ENCODE data around the gene ATP6V0D1. TPM values are rescaled to one million over a fixed set of nuclear protein-coding genes. Genes with fewer than 3 reads are reported as not detected.
A peak's percentile ranks its signal among the peaks of the same experiment; 100 is the strongest.

Gene ATP6V0D1
- total and polyA plus RNA-seq, 9 donors = 32.5 to 113 (median 63.0) TPM

- WGBS, 3 donors = 53 to 70% (median 62%) methylated on average over 11 of the region's 11 CpGs
- H3K4me1 ChIP-seq (ENCODE audit: insufficient read depth) = peaks cover 5% of the 10 kb centered on the region
- H3K36me3 ChIP-seq = no peaks in the 10 kb centered on the region
- DNase-seq = no peak
- H3K4me3 ChIP-seq = no peak overlapping the region
- no peaks in the 10 kb centered on the region for H3K27me3 ChIP-seq
- no peak for TF ChIP-seq POLR2A (IDR thresholded peaks at IDR 0.05)
- no peak for TF ChIP-seq EP300 (IDR thresholded peaks at IDR 0.05)
- TF ChIP-seq, protein P1, sequence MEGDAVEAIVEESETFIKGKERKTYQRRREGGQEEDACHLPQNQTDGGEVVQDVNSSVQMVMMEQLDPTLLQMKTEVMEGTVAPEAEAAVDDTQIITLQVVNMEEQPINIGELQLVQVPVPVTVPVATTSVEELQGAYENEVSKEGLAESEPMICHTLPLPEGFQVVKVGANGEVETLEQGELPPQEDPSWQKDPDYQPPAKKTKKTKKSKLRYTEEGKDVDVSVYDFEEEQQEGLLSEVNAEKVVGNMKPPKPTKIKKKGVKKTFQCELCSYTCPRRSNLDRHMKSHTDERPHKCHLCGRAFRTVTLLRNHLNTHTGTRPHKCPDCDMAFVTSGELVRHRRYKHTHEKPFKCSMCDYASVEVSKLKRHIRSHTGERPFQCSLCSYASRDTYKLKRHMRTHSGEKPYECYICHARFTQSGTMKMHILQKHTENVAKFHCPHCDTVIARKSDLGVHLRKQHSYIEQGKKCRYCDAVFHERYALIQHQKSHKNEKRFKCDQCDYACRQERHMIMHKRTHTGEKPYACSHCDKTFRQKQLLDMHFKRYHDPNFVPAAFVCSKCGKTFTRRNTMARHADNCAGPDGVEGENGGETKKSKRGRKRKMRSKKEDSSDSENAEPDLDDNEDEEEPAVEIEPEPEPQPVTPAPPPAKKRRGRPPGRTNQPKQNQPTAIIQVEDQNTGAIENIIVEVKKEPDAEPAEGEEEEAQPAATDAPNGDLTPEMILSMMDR (IDR thresholded peaks at IDR 0.05) = no peak
- intact Hi-C loops (cut with DNase I) = loop anchor here in 2 of 4 donors (5.0 to 10.0 kb wide), 2 partner anchors 139 to 142 kb away; partner anchors contain the start of genes C16orf86 (in 2 of the 2), ENKD1 (in 2 of the 2), ACD (in 1 of the 2) and PARD6A (in 1 of the 2)
- H3K9me3 ChIP-seq = no peaks in the 10 kb centered on the region
- H3K27ac ChIP-seq = no peak overlapping the region
These were observed 44.4 kb upstream of the ATP6V0D1 start for GRCh38 chr16:67525176-67525860.

- TF ChIP-seq EP300 (IDR thresholded peaks at IDR 0.05) = no peak
- TF ChIP-seq, protein P1 (IDR thresholded peaks at IDR 0.05) = peak; percentile 51 to 96 (median 94)
These were observed 40.3 kb upstream of the ATP6V0D1 start for GRCh38 chr16:67521095-67521804.

GRCh38 chr16:67519242-67519641, 38.3 kb upstream of the ATP6V0D1 start:
- no peak for DNase-seq
- Histone ChIP-seq H3K4me1 (ENCODE audit: insufficient read depth) (no peaks in the 10 kb centered on the region), H3K27me3 (no peaks in the 10 kb centered on the region), H3K27ac (no peak overlapping the region), H3K4me3 (no peak overlapping the region), H3K9me3 (no peaks in the 10 kb centered on the region), H3K36me3 (no peaks in the 10 kb centered on the region)
- intact Hi-C loops (cut with DNase I) = loop anchor here in 1 of 4 donors (5.0 kb wide), 1 partner anchor 37 kb away; the partner anchor contains the start of genes AGRP and ATP6V0D1
- no peak for TF ChIP-seq EP300 (IDR thresholded peaks at IDR 0.05)
- TF ChIP-seq, protein P1 (IDR thresholded peaks at IDR 0.05) = no peak
- no peak for TF ChIP-seq POLR2A (IDR thresholded peaks at IDR 0.05)
- 53 to 58% (median 55%) methylated on average over 4 of the region's 4 CpGs for WGBS, 3 donors

More at GRCh38 chr16:67521095-67521804, 40.3 kb upstream of the ATP6V0D1 start:
- Histone ChIP-seq H3K36me3 (no peaks in the 10 kb centered on the region), H3K27ac (peak overlapping the region; percentile 54 to 88), H3K4me3 (peak overlapping the region; percentile 42), H3K4me1 (ENCODE audit: insufficient read depth) (no peaks in the 10 kb centered on the region), H3K27me3 (no peaks in the 10 kb centered on the region), H3K9me3 (no peaks in the 10 kb centered on the region)
- DNase-seq = peak; percentile 90 to 97 (median 95)
- 0 to 1% (median 1%) methylated on average over 21 to 25 of the region's 25 CpGs for WGBS, 3 donors
- intact Hi-C loops (cut with DNase I) = loop anchor here in 2 of 4 donors (5.0 to 10.0 kb wide), 2 partner anchors 144 to 406 kb away; partner anchors contain the start of genes ACD (in 1 of the 2), C16orf86 (in 1 of the 2), ENKD1 (in 1 of the 2) and PARD6A (in 1 of the 2)

DNA sequence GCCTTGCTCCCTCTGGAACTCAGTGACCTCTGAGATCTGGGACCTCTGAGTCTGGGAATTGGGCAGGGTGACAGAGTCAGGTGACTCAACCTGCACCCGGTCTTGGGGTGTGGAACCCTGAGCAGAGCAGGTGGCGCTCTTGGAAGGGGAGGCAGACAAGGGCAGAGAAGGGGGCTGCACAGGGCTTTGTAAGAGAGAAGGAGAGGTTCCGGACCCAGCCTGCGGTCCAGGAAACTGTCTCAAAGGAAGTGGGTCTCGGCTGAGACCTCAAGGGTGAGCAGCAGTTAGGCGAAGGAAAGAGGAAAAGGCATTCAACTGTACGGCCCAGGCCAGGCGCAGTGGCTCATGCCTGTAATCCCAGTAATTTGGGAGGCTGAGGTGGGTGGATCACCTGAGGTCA, 37.7 kb upstream of the ATP6V0D1 start:
- Histone ChIP-seq H3K27me3 (no peaks in the 10 kb centered on the region), H3K27ac (no peak overlapping the region), H3K4me1 (ENCODE audit: insufficient read depth) (no peaks in the 10 kb centered on the region), H3K36me3 (no peaks in the 10 kb centered on the region), H3K4me3 (no peak overlapping the region), H3K9me3 (no peaks in the 10 kb centered on the region)
- TF ChIP-seq EP300 (IDR thresholded peaks at IDR 0.05) (no peak), POLR2A (IDR thresholded peaks at IDR 0.05) (no peak)
- TF ChIP-seq, protein P1 (IDR thresholded peaks at IDR 0.05) = no peak
- 82 to 90% (median 84%) methylated on average over 8 of the region's 8 CpGs for WGBS, 3 donors
- intact Hi-C loops (cut with DNase I) = loop anchor here in 1 of 4 donors (5.0 kb wide), 1 partner anchor 36 kb away; the partner anchor contains the start of genes AGRP and ATP6V0D1
- DNase-seq = no peak
